Heart left ventricle (tissue), 13 donors: ENCODE results near the gene SPDL1.

Experiments
- POLR2A ChIP-seq, 2 donors: fragments of 450-650 bp; IDR thresholded peaks; one replicate each; pipeline ENCODE4 v1.6.1; 2017; ENCODE audit warnings: antibody characterized with exemption in 2 of 2, mild to moderate bottlenecking in 2 of 2, moderate library complexity in 2 of 2
- TF ChIP-seq, protein P1 (sequence below), 12 donors: fragments of 200-600 bp; sonication (generic) in 4 of 12; IDR thresholded peaks; one replicate each; pipeline versions ENCODE4 v1.5.0 to v1.8.0; 2018 to 2022; ENCODE audit warnings: antibody characterized with exemption in 12 of 12, mild to moderate bottlenecking in 5 of 12
- donor health status: ischemic (EF 13 %, LVEDD 7.1; RV severe dilation, severe dysfunction).
- donor health status: DM: no; HTN: yes; CAD: no.
- donor health status: DM: no; HTN: no; CAD: no.
- donor health status: ischemic (EF 25% LVEDD 6.9; RV normal size, moderate dysfunction).
- donor health status: ischemic (EF 25% LVEDD 5.7; RV mildly dilated, moderate dysfunction).
- donor health status: ischemic (EF 35%, LVEDD 5.7; RV mildly dilated, moderate dysfunction).
- donor health status: nonischemic (EF 11% LVEDD 7.7; RV severe dilation, severe dysfunction).
- donor health status: DM: yes; HTN: yes; CAD: no.
- donor health status: PGD.
- donor health status: ischemic (EF 29% LVEDD 5.4; RV normal size, mild dysfunction).
- donor health status: nonischemic (EF 23%, LVEDD 6.1; RV moderate dilation, normal function).

DNA sequence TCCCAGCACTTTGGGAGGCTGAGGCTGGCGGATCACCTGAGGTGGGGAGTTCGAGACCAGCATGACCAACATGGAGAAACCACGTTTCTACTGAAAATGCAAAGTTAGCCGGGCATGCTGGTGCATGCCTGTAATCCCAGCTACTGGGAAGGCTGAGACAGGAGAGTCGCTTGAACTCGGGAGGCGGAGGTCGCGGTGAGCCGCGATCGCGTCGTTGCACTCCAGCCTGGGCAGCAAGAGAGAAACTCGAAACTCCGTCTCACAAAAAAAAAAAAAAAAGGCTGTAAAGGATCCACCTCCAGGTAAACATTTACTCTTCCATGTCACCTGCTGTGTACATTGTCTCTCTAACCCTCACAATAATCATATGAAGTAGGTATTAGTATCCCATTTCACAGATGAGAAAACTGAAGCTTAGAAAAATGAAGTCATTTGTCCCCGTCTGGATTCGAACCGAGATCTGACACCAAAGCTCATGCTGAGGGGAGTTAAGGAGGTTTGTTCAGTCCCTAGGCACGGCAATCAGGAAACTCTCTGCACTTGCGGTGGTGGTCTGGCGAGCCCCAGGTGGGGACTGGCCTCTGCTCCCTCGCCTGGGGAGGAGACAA lies 53.0 kb downstream of the SPDL1 start:
- TF ChIP-seq POLR2A (IDR thresholded peaks at IDR 0.05): no peak
- TF ChIP-seq, protein P1, sequence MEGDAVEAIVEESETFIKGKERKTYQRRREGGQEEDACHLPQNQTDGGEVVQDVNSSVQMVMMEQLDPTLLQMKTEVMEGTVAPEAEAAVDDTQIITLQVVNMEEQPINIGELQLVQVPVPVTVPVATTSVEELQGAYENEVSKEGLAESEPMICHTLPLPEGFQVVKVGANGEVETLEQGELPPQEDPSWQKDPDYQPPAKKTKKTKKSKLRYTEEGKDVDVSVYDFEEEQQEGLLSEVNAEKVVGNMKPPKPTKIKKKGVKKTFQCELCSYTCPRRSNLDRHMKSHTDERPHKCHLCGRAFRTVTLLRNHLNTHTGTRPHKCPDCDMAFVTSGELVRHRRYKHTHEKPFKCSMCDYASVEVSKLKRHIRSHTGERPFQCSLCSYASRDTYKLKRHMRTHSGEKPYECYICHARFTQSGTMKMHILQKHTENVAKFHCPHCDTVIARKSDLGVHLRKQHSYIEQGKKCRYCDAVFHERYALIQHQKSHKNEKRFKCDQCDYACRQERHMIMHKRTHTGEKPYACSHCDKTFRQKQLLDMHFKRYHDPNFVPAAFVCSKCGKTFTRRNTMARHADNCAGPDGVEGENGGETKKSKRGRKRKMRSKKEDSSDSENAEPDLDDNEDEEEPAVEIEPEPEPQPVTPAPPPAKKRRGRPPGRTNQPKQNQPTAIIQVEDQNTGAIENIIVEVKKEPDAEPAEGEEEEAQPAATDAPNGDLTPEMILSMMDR (IDR thresholded peaks at IDR 0.05): no peak
